T1000 (cell line): ENCODE results near the gene CCT5.
"Not testable (repeated sequence)": the region's sequence is repeated elsewhere in the genome, so short reads cannot be mapped to it uniquely, and the experiment has no call there.

Source experiments
- DNase-seq: peaks from one replicate; lab custom pipeline; 2025; ENCODE audit warnings: mixed read lengths; lab: John Stamatoyannopoulos, UW

Gene CCT5

GRCh38 chr5:10301842-10302610 lies 51.9 kb downstream of the CCT5 start:
- no peak for DNase-seq

- no peak for DNase-seq
Measured at GRCh38 chr5:10303201-10303600, 53.1 kb downstream of the CCT5 start.

- DNase-seq: no peak
Measured at GRCh38 chr5:10303699-10304170, 53.7 kb downstream of the CCT5 start.

GRCh38 chr5:10304932-10305331 lies 54.9 kb downstream of the CCT5 start:
- DNase-seq: no peak

GRCh38 chr5:10306114-10306513 lies 56.0 kb downstream of the CCT5 start:
- no peak for DNase-seq

GRCh38 chr5:10306806-10307205 lies 56.7 kb downstream of the CCT5 start:
- DNase-seq: no peak

- DNase-seq: no peak
Measured at GRCh38 chr5:10307206-10308148, 57.4 kb downstream of the CCT5 start, which contains the start of gene CMBL. CMBL (minus strand) TSS chr5:10307902; CDS start chr5:10290762, 17,140 bp downstream.

- DNase-seq: no peak
Measured at GRCh38 chr5:10308844-10309243, 58.8 kb downstream of the CCT5 start.

GRCh38 chr5:10310066-10310779 lies 60.1 kb downstream of the CCT5 start:
- DNase-seq: no peak

GRCh38 chr5:10310835-10311570 lies 60.9 kb downstream of the CCT5 start:
- not testable (repeated sequence) for DNase-seq

GRCh38 chr5:10311595-10312425 lies 61.7 kb downstream of the CCT5 start:
- DNase-seq: no peak

- DNase-seq: no peak
Measured at GRCh38 chr5:10315201-10315600, 65.1 kb downstream of the CCT5 start.
